Measurements from ENCODE around the gene MGAT2.
"Not testable (repeated sequence)": the region's sequence is repeated elsewhere in the genome, so short reads cannot be mapped to it uniquely, and the experiment has no call there.

The MGAT2 gene

DNA sequence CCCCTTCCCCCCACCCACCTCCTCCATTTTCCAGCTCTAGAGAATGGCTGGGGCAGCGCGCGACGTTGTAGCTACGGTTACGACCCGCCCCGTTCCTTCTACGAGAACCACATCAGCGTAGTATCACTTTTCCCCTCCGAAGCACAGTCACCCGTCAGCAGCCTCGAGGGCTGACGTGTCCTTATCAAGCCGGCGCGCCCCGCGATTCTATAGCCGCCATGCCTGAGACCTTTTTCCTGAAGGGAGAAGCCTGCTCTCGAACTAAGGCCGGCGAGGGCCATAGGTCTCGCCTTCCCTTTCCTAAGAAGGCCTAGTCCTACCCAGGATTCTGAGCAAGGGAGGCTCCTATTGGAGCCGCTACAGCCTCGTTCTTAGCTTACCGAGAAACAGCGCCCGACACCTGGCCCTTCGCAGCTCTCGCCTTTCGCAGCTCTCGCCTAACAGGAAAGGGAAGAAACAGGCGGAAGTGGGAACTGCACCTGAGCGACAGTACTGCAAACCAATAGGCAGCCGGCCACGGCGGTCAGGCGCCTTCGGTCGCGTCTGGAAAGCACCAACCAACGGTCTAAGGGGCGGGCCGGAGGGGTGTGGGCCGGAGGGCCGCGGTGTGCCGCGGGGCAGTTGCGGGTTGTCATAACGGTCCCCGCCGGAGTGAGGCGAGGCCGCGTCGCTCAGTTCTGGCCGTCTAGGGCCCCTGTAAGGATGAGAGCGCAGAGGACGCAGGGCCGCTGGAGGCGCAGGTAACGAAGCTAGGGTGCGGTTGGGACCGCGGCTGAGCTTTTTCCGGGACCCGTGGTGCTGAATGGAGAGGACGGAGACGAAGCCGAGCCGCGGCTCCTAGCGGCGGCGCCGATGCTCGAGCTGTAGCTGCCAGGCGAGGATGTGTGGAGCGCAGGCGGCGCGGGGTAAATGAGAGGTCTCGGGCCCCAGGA, at the start of gene MGAT2, which contains the start of gene RPL36AL:
Gene MGAT2, plus strand, starts transcription at position 618 of the 932 bp plus-strand sequence. CDS start 470 bp downstream, outside the sequence.
Gene RPL36AL, minus strand, starts transcription at position 445 of the 932 bp plus-strand sequence. CDS start 1,522 bp downstream, outside the sequence.
- peak; percentile 96 for DNase-seq

DNA sequence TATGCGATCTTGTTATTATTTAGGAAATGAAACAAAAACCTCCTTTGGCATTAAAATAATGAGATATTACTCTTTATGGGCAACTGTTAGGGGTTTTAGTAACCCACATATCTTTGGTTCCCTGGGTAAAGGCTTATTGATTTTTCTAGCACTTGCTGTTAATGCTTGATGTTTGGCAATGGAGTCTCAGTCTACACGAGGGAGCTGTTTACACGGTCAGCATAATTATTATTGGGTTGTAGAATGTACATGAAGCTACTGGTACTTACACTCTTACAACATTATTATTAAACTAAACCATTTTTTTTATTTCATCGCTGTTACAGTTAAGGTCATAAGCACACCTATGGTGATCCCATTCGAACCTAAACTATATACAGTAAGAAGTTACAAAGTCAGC, 46.6 kb upstream of the MGAT2 start:
- no peak for DNase-seq

DNA sequence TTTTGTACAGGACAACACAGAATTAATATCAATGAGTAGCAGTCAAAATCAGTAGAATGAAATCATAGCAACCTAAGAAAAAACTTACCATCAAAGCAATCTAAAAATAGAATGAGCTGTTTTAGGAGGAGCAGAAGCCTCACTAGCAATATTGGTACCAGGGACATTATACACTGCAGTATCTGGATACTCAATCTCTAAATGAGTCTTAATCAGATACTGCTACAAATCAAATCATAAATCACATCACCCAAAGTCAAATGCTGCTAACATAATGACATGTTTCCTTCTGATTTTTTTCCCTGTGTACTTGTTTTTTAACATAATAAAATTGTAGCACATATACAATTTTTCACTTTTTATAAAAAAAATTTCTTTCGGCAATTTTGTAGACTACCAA, 42.5 kb upstream of the MGAT2 start:
- no peak for DNase-seq

DNA sequence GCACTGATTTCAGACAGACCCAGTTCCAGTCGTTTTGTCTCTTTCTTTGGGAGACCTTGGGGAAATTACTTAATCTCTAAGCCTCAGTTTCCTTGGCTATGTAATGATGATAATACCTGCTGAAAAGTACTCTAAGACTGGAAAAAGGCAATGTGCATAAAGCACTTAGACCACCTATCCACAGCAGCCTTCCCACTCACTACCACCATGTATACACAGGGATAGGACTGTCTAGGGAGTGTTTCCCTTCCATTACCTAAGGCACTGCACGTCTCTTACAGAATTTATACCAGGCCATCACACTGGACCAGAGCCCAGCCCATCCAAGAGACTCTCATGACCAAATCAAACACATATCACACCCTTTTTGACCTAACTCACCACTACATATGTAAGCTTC, 40.8 kb upstream of the MGAT2 start:
- DNase-seq, result no peak

DNA sequence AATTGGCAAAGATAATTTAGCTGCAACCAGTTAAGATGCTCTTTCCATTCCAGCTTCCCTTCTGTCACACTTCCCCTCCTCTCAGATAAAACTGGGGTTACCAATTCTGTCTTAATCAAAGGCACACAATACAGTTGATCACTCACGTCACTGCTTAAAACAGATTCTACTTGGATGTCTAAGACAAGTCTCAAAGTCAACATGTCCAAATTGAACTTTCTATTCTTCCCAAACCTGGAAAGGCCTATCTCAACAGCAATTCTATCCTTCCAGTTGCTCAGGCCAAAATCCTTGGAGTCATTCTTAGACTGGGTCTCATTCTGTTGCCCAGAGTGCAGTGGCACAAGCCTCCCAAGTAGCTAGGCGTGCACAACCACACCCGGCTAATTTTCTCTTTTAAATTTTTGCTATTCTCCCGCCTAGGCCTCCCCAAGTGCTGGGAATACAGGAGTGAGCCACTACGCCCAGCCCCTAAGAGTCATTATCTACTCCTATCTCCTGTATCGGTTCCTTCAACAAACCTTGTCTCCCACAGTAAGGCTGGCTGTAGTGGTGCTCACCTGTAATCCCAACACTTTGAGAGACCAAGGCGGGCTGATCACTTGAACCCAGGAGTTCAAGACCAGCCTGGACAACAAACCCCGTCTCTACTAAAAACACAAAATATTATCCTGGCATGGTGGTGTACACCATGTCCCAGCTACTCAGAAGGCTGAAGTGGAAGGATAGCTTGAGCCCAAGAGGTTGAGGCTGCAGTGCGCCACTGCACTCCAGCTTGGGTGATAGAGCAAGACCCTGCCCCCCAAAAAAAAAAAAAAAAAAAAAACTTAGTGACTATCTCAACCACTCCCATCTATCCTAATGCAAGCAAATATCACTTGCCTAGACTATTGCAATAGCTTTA, 39.1 kb upstream of the MGAT2 start:
- DNase-seq, result no peak

DNA sequence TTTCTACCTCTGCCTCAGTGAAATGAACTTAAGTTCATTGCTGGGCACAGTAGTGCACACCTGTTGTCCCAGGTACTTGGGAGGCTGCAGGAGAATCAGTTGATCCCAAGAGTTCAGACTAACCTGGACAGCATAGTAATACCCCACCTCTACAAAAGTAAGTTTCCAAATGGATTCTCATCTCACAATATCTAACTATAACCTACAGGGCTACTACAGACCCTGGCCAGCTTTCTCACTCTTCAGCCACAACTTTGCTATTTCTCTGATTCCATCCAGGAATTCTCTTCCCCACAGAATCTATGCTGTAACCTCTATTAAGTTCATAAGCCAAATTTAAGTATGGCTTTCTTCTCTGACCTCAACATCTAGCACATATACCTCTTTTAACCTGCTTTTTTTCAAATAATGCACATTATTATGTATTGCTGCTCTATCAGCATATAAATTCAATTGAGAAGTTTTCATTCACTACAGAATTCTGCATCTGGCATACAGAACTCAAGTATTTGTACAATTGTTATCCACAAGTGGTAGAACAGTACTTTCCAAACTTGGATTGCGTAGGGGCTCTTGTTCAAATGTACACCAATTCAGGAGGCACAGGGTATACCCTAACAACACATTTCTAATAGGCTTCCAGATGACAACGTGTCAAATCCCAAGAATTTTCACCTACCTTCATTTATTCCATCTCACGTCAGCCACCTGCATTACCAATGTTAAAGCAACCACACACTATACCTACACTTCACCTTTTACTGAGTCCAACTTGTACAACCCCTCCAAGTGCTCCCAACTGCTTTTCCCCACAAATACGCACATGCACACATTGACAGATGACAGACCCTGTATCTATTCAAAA, 38.3 kb upstream of the MGAT2 start:
- DNase-seq, result no peak

DNA sequence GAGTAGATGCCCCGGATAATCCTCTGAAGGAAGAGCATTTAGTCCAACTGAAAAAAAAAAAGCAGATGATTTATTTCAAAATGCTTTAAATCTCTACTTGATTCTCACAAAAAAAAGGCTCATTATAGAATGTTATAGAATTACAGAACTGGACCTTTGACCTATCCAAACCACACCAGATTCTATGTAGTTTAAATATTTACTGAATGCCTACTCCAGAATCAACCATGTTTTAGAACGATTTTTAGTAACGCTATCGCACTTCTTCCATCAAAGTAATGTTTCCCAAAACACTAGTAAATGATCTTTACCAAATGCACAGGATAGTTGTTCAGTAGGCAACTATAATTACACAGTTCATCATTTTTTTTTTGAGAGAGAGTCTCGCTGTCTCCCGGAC, 37.0 kb upstream of the MGAT2 start:
- DNase-seq, result no peak

DNA sequence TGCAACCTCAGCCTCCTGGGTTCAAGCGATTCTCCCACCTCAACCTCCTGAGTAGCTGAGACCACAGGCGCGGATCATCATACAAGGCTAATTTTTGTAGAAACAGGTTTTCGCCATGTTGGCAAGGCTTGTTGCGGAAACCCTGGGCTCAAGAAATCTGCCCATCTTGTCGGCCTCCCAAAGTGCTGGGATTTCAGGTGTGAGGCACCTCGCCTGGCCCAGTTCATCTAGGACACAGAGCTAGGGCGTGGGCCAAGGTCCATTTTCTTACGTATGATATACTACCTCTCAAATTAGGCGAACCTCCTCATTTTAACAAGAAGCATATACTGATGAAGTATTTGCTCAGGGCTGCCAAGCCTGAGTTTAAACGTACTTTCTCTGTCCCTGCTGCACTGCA, 36.5 kb upstream of the MGAT2 start:
- DNase-seq, result no peak

DNA sequence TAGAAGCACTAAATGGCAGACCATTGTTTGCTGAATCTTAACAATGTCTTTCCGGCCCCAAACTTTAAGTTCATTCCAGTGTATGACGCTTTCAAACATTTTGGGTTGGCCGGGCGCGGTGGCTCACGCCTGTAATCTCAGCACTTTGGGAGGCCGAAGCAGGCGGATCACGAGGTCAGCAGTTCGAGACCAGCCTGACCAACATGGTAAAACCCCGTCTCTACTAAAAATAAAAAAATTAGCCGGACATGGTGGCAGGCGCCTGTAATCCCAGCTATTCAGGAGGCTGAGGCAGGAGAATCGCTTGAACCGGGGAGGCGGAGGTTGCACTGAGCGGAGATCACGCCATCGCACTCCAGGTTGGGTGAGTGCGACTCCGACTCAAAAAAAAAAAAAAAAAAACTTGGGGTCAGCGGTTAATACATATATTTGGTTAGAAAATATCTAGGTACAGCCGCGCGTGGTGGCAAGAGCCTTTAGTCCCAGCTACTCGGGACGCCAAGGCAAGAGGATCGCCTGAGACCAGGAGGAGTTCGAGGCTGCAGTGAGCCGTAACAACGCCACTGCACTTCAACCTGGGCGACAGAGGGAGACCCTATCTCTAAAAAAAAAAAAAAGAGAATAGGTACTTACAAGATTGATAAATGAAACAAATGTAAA, 35.5 kb upstream of the MGAT2 start:
- not testable (repeated sequence) for DNase-seq

DNA sequence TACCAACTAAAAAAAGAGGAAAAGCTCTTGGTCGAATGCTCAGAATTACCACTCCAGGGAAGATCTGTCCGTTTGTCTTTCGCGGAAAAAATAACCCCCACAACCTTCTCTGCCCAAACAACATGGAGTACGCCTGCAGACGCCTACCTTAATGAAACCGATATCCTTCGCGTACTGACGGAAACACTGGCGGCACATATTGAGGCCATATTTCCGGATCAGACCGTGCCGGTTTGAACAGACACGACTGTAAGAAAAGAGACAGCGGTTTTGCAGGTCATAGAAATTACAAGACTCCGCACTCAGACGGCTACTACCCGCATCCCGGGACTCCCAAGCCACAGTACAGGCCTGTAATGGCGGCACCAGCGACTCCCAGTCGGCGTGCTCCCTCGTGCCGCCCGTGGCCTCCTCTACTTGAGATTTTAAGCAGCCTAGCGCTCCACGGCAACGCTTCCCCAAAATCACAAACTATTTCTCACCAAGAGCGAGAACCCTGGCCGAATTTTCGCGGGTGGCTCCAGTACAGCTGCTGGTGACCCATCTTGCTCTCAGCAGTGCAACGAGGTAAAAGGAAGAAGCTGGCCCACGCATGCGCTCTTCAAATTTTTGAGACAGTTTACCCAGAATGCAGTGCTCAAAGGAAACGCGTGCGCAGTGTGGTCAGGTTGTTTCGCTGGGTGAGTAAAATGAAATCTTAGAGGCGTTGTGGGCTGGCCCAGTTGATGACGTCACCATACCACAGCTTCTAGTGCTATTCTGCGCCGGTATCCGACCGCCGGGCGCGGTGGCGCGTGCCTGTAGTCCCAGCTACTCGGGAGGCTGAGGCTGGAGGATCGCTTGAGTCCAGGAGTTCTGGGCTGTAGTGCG, 34.6 kb upstream of the MGAT2 start, which contains the start of gene RPS29:
Gene RPS29, minus strand, starts transcription at position 578 of the 870 bp plus-strand sequence. Its CDS starts 34 bp downstream, at position 544.
- peak; percentile 98 for DNase-seq

DNA sequence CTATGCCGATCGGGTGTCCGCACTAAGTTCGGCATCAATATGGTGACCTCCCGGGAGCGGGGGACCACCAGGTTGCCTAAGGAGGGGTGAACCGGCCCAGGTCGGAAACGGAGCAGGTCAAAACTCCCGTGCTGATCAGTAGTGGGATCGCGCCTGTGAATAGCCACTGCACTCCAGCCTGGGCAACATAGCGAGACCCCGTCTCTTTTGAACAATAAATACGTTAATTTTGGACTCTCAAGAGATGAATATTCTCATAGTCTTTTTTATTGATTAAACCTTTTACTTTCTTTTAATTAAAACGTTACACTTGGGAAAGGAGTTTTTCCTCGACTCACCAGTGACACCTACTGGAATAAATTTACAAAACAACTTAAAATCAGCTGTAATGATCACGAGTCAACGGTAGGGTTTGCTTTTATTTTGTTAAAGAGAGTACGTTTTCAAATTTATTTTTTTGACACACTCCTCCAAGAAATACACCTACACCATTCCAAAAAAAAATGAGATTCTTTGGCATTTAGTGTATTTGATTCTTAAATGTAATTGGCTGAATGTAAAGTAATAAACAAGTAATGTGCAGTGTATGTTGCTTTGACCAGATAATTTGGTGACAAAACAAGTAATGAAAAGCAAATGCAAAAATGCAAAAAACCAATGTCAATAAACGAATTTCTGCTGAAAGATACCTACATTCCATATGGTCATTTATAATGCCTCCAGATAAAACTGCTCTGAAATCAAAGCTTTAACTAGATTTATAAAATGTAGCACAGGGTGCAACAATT, 33.7 kb upstream of the MGAT2 start:
- peak; percentile 55 for DNase-seq

DNA sequence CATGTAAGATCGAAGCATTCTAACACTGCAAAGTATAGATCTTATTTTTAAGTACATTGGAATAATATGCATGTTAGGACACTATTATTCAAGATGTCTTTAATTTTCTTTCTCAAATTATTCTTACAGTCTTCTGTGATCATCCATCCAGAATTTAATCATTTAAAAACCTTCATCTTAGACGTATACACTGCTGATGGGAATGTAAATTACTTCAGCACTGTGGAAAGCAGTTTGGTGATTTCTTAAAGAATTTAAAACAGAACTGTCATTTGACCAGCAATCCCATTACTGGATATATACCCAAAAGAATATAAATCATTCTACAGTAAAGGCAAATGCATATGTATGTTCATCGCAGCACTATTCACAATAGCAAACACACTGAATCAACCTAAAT, 31.2 kb upstream of the MGAT2 start:
- DNase-seq, result no peak

DNA sequence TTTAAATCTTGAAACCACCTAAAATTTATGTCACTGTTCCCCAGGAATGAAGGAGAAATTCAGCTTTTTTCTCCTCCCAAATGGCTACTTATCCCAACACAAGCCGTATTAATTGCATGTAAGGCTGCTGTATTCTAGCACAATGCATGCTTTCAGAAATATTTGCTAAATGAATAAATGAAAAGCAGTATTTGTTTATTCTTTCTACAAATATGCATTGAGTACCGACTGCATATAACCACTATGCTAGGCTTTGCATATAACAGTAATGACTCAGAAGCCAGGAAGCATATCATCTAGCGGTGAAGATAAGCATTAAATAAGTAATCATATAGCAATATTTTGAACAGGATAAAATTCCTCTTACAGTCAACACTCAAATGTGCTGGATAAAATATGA, 27.6 kb upstream of the MGAT2 start:
- DNase-seq, result peak; percentile 77

DNA sequence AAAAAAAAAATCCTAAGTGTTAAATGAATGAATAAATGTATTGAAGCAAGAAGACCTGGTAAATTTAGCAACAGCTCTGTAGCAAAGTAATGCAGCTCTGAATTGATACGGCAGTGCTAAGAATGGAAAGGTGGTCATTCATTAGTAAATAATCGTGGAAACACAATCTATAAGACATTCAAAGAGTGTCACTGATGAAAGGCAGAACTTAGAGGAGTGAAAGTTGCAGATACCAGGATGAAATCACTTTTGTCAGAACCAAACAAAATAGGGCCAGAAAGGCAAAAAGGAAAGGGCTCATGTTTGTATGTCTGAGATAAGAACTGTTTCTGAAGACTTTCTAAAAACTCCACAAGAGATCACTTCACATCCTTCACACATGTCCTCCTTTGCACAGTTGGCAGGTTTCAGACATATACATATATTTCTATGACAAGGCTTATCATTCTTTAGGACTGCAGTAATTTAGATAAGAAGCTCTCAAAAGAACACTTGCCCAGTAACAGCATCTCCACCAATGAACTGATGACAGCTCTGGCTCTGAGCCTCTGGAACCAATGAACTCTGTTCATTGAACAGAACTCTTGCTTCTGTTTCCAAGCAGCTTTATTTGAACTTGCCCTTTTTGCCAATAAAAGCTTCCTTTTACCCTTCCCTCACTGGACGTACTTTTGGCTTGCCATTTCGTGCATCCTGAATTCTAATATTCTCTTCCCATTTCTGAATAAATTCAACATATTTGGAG, 26.1 kb upstream of the MGAT2 start:
- DNase-seq, result no peak

DNA sequence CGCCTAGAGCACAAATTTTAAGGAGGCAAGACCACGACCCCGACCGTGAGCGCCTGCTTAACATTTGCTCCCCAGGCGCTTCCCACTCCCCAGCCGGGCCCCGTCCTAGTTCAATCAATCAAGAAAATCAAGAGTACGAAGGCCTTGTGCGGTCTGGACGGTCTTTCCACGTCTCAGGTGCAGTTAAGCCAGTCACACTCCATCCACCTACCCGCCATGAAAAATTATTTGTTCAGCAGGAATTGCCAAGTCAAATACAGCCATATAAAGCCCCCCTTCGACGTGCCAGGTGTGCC, 22.5 kb upstream of the MGAT2 start:
- DNase-seq, result peak; percentile 61

DNA sequence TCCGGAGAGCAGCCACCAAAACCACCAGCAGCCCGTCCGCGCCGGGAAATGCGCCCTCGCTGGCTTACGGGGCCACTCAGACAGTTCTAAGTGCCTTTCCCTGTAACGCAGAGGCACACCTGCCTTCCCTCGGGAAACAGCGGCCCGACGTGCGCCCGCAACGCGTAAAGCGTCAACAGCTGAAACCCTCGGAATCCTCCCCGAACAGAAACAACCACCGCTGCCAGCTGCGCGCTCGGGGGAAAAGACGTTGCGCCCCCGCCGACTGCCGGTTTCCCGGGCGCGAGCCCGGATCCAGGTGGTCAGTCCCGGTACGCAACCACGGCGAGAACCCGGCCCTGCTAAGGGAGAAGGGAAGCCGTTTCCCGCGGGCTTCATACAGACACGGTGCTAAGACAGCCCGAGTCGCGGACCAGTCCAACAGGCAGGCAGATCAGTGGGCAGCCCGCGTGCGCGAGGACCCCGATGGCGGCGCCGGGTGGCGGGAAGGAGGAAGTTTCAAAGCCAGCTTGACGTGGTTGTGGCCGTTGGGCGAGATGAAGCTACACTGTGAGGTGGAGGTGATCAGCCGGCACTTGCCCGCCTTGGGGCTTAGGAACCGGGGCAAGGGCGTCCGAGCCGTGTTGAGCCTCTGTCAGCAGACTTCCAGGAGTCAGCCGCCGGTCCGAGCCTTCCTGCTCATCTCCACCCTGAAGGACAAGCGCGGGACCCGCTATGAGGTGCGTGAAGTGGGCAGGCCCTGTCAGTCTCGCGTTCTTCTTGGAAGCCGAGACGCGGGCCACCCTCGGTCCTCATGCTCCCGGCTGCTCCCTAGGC, 21.9 kb upstream of the MGAT2 start, which contains the start of gene LRR1:
Gene LRR1, plus strand, starts transcription at position 456 of the 816 bp plus-strand sequence. Its CDS starts 81 bp downstream, at position 537.
- DNase-seq, result peak; percentile 80

DNA sequence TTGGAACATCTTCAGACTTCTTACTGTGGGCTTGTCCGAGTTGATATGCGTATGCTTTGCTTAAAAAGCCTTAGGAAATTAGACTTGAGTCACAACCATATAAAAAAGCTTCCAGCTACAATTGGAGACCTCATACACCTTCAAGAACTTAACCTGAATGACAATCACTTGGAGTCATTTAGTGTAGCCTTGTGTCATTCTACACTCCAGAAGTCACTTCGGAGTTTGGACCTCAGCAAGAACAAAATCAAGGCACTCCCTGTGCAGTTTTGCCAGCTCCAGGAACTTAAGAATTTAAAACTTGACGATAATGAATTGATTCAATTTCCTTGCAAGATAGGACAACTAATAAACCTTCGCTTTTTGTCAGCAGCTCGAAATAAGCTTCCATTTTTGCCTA, 13.0 kb upstream of the MGAT2 start:
- DNase-seq, result no peak

DNA sequence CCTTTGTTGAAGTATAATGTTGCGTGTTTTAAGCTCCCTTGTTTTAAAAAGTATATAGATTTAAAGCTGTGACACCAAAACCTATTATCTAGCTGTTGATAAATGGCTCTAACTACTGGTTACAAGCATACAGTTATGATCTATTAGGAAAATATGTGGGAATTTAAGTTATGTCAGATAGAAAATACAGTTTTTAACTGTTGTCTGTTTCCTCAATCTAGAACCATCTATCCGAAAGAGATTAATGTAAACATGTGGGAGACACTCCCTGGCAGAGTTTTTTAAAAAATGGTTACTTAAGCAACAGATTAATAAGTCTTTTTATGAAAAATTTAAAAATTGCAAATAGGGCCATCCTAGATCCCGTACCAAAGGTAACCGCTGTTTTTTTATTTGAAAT, 8.3 kb upstream of the MGAT2 start:
- no peak for DNase-seq
